NCI-H524 (cell line): ENCODE results near the gene KHK.
A peak's percentile ranks its signal among the peaks of the same experiment; 100 is the strongest.
"Not testable (repeated sequence)": the region's sequence is repeated elsewhere in the genome, so short reads cannot be mapped to it uniquely, and the experiment has no call there.

Experiments
- DNase-seq, 2 experiments: peaks; one replicate each; lab custom pipeline; 2025; lab: John Stamatoyannopoulos, UW

Gene KHK

DNA sequence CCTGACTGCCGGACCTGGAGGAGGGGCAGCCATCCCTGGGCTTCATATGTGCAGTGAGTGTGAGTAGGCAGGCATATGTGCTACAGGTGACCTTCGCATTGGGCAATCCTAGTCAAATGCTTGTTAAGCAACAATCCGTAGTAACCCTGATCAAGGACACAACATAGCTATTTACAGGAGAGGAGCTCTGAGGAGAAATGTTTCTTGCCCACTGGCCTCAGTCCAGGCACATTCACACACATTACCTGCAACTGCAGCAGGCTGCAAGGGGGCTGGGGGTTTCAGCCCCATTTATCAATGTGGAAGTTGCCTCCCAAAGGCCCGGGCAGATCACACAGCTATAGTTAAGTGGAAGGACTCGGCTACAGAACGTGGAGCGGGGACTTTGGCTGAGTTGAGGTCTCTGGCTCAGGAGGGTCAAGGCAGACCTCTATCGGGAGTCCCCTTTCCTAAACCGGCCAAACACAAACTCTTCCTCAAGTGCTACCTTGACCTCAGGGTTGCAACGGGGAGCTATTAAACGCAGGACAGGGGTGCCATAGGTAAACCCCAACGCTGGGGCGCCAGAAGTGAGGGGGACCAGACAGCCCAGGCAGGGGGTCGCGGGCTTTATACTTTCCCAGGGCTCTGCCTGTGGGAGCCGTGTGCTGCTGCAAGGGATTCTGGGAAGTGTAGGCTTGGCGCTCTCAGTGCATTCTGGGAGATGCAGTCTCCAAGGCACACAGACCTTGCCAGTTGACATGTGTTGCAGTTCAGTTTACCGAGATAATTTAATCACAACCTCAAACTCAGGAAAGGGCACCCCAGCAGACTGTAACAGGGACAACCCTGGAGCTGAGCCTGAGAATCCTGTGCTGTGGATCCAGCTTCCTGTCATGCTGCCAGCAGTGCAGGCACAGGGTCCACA, 9.4 kb downstream of the KHK start:
- peak; percentile 47 to 75 for DNase-seq

DNA sequence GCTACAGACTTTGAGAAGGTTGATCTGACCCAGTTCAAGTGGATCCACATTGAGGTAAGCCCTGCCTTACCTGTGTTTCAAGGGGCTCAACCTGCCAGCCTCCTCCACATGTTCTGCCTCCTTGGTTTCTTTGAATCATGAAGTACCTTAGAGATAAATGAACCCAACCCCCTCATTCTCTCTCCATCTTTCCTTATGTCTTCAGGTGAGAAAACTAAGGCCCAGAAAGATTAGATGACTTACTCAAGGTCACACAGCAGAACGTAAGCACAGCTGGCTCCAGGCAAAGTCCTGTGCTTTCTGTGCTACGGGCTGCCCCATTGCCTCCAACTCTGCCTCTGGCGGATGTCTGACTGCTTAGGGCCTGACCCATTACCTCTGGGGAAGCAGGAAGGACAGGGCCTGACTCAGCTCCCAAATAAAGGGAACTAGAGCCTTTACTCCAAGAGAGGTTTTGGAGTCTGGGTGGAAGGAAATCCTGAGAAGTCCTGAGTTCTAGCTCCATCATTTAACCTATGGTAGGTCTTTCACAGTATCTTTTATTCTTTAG, 10.3 kb downstream of the KHK start:
- DNase-seq = no peak

DNA sequence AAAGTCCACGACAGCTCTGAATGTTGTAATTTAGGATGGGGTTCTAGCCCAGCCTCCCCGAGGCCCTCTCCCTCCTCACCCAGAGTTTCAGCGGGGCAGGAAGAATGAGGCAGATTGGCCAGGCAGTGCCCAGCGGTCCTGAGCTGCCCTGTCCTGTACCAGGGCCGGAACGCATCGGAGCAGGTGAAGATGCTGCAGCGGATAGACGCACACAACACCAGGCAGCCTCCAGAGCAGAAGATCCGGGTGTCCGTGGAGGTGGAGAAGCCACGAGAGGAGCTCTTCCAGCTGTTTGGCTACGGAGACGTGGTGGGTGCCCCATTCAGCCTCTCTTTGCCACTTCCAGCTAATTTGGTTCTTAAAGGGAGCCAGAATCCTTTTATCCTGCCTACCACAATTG, 10.8 kb downstream of the KHK start:
- DNase-seq = no peak

DNA sequence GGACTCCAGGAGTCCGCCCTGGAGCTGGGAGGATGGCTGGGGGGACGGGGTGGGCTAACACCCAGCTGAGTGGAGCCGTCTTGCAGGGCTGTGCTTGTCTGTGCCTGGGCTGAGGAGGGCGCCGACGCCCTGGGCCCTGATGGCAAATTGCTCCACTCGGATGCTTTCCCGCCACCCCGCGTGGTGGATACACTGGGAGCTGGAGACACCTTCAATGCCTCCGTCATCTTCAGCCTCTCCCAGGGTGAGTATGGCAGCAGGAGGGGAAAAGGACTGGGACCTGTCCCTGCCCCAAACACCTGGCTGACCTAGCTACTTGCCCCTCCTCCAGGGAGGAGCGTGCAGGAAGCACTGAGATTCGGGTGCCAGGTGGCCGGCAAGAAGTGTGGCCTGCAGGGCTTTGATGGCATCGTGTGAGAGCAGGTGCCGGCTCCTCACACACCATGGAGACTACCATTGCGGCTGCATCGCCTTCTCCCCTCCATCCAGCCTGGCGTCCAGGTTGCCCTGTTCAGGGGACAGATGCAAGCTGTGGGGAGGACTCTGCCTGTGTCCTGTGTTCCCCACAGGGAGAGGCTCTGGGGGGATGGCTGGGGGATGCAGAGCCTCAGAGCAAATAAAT, 12.9 kb downstream of the KHK start:
- no peak for DNase-seq

DNA sequence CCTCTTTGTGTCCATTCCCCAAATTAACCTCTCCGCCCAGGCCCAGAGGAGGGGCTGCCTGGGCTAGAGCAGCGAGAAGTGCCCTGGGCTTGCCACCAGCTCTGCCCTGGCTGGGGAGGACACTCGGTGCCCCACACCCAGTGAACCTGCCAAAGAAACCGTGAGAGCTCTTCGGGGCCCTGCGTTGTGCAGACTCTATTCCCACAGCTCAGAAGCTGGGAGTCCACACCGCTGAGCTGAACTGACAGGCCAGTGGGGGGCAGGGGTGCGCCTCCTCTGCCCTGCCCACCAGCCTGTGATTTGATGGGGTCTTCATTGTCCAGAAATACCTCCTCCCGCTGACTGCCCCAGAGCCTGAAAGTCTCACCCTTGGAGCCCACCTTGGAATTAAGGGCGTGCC, 13.5 kb downstream of the KHK start:
- DNase-seq = no peak

DNA sequence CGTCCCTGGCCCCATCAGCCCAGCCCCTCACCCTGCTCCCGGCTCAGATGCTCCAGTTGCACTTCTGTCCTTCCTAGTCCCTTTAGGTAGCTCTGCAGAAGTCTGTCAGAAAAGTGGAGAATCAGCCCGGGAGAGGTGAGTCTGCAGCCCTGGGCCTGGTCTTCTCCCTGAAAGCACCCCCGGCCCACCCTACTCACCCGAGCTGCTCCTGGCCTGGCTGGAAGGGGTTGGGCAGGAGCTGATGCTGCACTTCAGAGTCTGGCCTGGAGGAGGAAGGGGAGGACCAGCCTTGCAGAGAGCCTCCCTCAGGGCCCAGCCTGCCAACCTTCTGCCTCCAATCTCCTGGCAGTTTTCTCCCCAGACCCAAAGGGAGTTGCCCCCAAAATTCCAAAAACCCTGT, 15.8 kb downstream of the KHK start:
- no peak for DNase-seq

DNA sequence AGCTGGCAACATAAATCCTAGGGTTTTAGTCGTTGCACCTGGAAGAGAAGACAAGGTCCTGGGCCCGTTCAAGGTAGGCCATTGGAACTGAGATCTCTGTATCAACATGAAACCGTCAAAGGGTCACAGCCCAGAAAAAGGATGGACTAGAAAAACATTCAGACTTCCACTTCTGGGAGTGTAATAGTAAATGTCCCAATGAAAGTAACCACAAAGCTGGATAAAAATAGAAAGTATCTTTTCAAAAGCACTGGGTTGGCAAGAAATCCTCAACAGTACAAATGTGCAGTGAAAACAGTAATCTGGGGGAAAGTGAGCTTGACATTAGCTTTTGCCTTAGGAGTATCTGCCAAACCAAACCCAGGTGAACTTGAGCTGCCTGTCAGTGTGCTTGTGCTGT, 19.4 kb downstream of the KHK start:
- DNase-seq = no peak

DNA sequence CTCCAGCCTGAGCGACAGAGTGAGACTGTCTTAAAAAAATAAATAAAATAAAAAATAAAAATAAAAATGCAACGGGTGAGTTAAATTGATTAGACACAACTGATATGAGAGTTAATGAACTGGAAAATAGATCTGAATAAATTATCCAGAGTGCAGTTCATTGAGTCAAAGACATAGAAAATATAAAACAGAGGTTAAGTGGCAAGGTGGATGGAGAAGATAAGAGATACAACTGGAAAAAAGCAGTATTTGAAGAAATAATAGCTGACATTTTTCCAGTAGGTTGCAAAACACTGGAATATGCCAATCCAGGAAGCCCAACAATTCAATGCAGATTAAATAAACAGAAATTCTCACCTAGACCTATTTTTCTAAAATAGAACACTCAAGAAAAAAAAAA, 21.6 kb downstream of the KHK start:
- DNase-seq = no peak

DNA sequence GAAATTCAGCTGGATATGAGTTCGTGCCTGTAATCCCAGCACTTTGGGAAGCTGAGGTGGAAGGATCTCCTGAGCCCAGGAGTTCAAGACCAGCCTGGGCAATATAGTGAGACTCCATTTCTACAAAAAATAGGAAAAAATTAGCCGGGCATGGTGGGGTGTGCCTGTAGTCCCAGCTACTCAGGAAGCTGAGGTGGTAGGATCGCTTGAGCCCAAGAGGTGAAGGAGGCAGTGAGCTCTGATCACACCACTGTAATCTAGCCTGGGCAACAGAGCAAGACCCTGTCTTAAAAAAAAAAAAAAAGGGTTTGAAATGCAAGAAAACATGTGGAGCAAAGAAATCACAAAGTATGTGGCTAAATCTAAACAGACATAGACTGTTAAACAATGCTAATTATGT, 22.5 kb downstream of the KHK start:
- DNase-seq = no peak

DNA sequence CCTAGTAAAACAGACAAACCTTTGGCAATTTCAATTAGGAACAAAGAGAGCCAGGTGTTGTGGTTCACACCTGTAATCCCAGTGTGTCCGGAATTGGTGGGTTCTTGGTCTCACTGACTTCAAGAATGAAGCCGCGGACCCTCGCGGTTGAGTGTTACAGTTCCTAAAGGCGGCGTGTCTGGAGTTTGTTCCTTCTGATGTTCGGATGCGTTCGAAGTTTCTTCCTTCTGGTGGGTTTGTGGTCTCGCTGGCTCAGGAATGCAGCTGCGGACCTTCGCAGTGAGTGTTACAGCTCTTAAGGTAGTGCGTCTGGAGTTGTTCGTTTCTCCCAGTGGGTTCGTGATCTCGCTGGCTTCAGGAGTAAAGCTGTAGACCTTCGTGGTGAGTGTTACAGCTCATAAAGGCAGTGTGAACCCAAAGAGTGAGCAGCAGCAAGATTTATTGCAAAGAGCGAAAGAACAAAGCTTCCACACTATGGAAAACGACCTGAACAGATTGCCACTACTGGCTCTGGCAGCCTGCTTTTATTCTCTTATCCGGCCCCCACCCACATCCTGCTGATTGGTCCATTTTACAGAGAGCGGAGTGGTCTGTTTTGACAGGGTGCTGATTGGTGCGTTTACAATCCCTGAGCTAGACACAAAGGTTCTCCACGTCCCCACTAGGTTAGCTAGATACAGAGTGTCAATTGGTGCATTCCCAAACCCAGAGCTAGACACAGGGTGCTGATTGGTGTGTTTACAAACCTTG, 24.2 kb downstream of the KHK start:
- DNase-seq = not testable (repeated sequence)

DNA sequence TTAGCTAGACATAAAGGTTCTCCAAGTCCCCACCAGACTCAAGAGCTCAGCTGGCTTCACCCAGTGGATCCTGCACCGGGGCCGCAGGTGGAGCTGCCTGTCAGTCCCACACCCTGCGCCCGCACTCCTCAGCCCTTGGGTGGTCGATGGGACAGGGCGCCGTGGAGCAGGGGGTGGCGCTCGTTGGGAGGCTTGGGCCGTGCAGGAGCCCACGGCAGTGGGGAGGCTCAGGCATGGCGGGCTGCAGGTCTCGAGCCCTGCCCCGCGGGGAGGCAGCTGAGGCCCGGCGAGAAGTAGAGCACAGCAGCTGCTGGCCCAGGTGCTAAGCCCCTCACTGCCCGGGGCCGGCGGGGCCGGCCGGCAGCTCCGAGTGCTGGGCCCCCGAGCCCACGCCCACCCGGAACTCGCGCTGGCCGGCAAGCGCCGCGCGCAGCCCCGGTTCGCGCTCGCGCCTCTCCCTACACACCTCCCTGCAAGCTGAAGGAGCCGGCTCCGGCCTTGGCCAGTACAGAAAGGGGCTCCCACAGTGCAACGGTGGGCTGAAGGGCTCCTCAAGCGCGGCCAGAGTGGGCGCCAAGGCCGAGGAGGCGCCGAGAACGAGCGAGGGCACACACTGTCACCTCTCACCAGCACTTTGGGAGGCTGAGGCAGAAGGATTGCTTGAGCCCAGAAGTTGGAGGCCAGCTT, 25.0 kb downstream of the KHK start:
- not testable (repeated sequence) for DNase-seq

DNA sequence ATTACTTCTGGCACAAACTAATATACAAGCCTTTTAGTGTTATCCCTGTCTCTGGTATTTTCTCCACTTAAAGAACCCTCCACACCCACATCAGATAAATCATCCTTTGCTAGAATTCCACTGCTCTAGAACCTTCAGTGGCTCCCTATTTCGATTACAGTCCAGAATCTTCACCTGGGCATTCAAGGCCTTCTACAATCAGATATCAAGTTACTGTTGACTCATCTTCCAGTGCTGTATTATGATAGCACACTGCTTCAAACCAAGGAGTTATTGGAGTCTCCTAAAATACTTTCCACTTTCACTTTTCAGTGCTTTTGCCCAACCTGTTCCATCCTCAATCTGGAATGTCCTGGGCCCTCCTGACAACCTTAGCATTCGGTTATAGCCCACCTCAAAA, 28.9 kb downstream of the KHK start:
- no peak for DNase-seq

DNA sequence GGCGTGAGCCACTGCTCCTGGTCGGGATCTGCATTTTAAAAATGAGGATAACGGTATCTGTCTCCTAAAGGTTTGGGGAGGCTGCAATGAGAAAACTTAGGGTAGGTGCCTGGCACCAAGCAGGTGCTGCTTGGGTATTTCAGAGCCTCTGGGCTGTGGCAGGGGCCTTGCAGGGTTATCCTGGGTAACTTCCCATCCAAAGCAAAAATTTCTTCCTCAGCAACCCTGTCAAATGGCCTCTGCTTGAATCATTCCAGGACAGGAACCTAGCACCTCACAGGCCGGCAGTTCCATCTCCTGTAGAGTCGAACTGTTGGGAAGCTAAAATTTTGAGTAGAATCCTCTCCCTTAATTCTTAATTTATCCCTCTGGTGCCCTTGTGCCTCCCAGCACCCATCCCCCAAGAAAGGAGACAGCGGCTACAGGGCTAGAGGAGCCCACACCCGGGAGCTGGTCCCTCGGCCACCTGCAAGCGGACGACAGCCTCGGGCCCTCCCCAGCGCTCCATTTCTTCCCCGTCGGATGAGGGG, 31.5 kb downstream of the KHK start:
- DNase-seq = no peak

DNA sequence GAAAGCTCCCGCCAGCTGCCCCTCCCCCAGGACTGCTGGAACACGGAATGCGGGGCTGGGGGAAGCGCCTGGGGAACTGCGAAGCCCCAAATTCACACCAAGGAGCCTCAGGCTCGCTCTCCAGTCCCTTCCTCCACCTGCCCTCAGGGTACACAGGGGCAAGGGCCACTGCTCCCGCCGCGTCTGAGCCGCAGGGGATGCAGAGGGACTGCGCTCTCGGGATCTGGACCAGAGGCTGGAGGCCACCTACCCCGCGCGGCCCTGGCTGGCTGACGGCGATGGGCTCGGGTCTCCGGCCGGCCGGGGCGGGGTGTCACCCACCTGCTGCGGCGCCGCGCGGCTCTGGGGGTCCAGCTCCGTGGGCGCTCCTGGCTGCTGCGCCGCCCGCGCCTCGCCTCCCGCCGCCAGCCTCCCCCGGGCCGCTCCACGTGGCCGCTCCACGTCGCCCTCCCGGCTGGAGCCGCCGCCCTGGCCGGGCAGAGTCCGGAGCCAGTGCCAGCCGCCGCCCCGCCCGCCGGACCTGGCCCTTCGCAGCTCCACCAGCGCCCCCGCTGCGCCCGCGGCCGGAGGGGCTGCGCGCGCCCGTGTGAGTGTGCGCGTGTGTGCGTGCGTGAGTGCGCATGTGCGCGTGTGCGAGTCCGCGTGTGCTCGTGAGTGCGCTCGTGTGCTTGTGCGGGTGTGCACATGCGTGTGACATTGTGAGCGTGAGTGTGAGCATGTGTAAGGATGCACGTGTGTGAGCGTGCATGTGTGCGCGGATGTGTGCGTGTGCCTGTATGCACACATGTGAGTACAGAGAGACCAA, 32.2 kb downstream of the KHK start, which contains the start of gene CGREF1:
CGREF1 (minus strand) TSS at position 604 of the 805 bp plus-strand sequence. CDS start 14,762 bp downstream, outside the sequence.
- DNase-seq = peak in 1 of 2 experiments; percentile 62

DNA sequence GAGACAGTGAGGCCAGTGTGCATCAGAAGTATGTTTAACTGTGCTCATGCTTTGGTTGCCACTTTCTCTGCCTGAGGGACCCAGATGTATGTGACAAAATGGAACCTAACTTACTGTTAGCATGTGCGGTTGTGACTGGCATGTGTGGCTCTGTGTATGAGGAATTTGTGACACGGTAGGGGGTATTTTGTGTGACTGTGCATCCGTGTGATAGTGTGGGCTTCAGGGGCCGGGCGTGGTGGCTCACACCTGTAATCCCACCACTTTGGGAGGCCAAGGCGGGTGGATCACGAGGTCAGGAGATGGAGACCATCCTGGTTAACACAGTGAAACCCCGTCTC, 32.7 kb downstream of the KHK start:
- not testable (repeated sequence) for DNase-seq

DNA sequence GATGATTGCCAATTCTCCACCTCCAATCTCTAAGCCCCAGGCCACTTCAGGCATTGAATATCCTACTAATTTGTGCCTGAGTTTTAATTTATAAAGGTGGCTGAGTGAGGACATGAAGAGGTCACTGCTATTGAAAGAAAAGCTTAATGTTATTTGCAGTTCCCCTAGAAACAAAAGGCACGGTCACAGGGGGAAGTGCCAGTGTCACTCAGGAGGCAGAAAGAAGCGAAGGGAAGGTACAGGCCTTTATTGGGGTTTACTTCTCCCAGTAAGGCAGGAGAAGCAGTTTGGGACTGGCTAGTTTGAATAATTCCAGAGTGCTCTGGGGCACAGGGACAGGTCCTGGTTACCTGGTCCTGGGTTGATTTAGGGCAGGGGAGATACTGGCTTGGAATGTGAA, 35.3 kb downstream of the KHK start:
- no peak for DNase-seq

DNA sequence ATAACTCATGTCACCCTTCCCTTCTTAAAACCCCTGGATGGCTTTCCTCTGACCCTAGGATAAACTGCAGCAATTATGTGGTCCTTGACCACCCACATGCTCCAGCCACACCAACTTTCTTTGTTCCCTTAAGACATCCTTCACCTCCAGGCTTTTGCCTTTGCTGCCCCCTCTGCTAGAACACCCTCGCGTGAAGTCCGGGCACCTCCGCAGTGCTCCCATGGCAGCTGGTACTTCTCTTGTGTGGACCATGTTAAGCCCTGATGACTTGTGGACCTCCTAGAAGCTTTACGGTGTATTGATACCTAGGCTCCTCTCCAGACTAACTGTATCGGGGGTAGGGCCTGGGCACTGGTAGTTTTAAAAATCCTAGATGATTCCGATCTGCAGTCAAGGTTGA, 36.2 kb downstream of the KHK start:
- no peak for DNase-seq

DNA sequence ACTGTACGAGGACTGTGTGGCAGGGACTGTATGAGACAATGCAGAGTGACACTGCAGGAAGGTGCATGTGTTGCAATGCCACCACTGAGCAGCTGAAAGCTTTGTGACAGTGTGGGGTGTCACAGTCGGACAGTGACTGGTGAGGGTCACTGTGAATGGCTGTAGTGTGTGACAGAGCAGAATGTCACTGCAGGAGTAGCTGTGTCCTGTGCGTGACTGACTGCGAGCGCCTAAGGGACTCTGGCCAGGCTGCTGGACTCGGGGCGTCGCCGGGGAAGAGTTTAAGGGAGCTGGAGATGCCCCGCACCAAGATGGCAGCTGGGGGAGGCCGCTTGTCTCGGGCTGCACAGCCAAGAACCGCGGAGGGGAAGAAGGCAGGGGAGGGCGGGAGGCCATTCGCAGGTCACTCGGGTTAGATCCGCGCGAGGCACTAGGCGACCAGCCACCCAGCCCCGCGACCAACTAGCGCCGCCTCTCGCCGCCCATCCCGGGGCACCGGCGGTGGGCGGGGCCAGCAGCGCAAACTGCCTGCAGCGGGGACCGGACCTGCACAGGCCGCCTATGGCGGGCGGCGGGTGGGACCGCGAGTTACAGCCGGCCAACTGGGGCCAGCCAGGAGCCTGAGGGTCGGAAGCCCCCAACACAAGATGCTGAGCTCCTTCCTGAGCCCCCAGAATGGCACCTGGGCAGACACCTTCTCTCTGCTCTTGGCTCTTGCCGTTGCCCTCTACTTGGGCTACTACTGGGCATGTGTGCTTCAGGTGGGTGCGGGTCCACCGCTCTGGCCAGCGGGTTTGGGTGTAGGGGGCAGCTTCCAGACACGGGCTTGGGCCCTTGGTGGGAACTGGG, 37.0 kb downstream of the KHK start, which contains the start of gene ABHD1:
ABHD1 (plus strand) TSS at position 514 of the 849 bp plus-strand sequence; CDS start at position 648, 134 bp downstream.
- DNase-seq = peak in 1 of 2 experiments; percentile 50

DNA sequence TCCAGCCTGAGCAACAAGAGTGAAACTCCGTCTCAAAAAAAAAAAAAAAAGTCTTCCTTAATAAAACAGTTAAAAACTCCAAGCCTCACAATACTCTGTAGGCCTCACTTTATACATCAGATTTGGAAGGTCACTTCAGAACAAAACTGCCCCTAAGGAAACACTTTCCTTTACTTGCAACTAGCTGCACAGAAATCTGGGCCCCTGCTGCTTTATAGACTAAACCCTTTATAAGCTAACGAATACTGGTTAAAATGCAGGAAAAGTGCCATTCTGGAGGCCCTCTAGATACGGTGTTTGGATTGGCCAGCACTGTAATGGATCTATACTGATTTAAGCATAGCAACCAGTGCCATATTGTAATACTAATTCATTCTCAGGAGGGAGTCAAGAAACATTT, 38.5 kb downstream of the KHK start:
- DNase-seq = no peak

DNA sequence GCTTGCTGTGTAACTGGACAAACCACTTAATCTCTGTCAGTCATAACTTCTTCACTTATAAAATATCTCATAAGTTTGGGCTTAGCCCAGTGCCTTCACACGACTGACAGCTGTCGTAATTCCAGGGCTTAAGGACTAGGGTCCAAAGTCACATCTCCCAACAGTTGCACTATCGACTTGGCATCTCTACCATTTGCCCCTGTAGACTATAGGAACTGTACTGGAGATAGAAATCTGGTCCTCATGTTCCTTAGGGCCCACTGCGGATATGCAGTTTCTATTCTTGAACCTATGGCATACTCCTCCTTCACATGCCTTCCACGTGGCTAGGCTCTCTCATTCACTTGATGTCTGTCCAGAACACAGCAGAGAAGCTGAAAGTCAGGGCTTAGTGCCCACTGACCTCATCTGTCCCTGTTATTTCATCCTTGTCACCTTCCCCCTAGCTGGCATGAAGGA, 39.7 kb downstream of the KHK start:
- DNase-seq = no peak
